HepG2 (cell line): Measurements from ENCODE around the gene UNC13D.

Experiments
- NPAS2 ChIP-seq: sonication (generic); formaldehyde crosslinking; IDR thresholded peaks from 2 replicates; pipeline ENCODE4 v1.8.0; 2022; ENCODE audit warnings: mild to moderate bottlenecking, missing genetic modification reagents, borderline replicate concordance
- NR2F2 ChIP-seq: IDR thresholded peaks from 2 replicates; pipeline ENCODE4 v1.6.1; 2012; ENCODE audit warnings: low read depth, inconsistent platforms, borderline replicate concordance
- PBX3 ChIP-seq: sonication (generic); formaldehyde crosslinking; IDR thresholded peaks from 2 replicates; pipeline ENCODE4 v1.8.1; 2023; ENCODE audit warnings: missing genetic modification reagents, inconsistent platforms, borderline replicate concordance
- PHF20 ChIP-seq: sonication (generic); formaldehyde crosslinking; IDR thresholded peaks from 2 replicates; pipeline ENCODE4 v1.5.0; 2020; ENCODE audit warnings: mild to moderate bottlenecking, missing genetic modification reagents
- POLR2A ChIP-seq, 2 experiments: IDR thresholded peaks; 2 replicates each; pipeline ENCODE4 v1.6.1; 2011; ENCODE audit warnings: low read depth in 2 of 2, low read length in 2 of 2, mild to moderate bottlenecking in 1 of 2, moderate library complexity in 1 of 2; ENCODE audit not compliant: insufficient read depth in 1 of 2
- SP2 ChIP-seq: sonication (generic); formaldehyde crosslinking; IDR thresholded peaks from 2 replicates; pipeline ENCODE4 v1.5.1; 2020; ENCODE audit warnings: mild to moderate bottlenecking, missing genetic modification reagents
- ZFP36 ChIP-seq: fragments of 150-350 bp; IDR thresholded peaks from 2 replicates; pipeline ENCODE4 v1.6.1; 2018; ENCODE audit warnings: borderline replicate concordance, low read length, low read depth; ENCODE audit not compliant: partially characterized antibody
- ZNF253 ChIP-seq: sonication (generic); formaldehyde crosslinking; IDR thresholded peaks from 2 replicates; pipeline ENCODE4 v1.8.0; 2022; ENCODE audit warnings: mild to moderate bottlenecking, missing genetic modification reagents, borderline replicate concordance
- ZNF580 ChIP-seq: IDR thresholded peaks from 2 replicates; pipeline ENCODE4 v1.6.1; 2016; ENCODE audit warnings: low read depth, borderline replicate concordance

GRCh38 chr17:75856062-75856756 lies 12.0 kb upstream of the UNC13D start:
- peak in 1 of 2 experiments; percentile 21; a peak in 1 of 4 replicates for TF ChIP-seq POLR2A (IDR thresholded peaks at IDR 0.05; ENCODE audit: insufficient read depth in 1 of 2, low read depth in 2 of 2, low read length in 2 of 2)
- no peak for TF ChIP-seq ZNF580 (CRISPR knock-in tag)
- TF ChIP-seq ZNF253 (CRISPR knock-in tag): 0 out of 2 replicates have a peak, but pooled peaks have one; percentile 3
- no peak for TF ChIP-seq PHF20 (CRISPR knock-in tag)
- TF ChIP-seq NPAS2 (CRISPR knock-in tag): no peak; the same call in 1 of the 2 replicates
- no peak for TF ChIP-seq NR2F2
- no peak for TF ChIP-seq SP2 (CRISPR knock-in tag)
- no peak for TF ChIP-seq ZFP36
- TF ChIP-seq PBX3 (CRISPR knock-in tag): no peak
